ENCODE measurements around the gene SCN1A.
A peak's percentile ranks its signal among the peaks of the same experiment; 100 is the strongest.
"Not testable (repeated sequence)": the region's sequence is repeated elsewhere in the genome, so short reads cannot be mapped to it uniquely, and the experiment has no call there.

The SCN1A gene

GRCh38 chr2:165990846-165991245 lies 137.0 kb downstream of the SCN1A start:
- no peak for DNase-seq (ENCODE audit: low spot score in 2 of 2)
- H3K36me3 Mint-ChIP-seq (ENCODE audit: insufficient read depth), result no peaks in the 10 kb centered on the region
- H3K9me3 Mint-ChIP-seq, result no peaks in the 10 kb centered on the region
- H3K4me3 Mint-ChIP-seq, result no peak overlapping the region
- ATAC-seq (replicated peaks; ENCODE audit: extremely low read depth, poor library complexity, severe bottlenecking), result no peak
- H3K27me3 Mint-ChIP-seq, result peaks cover 28% of the 10 kb centered on the region
- no peaks in the 10 kb centered on the region for H3K4me1 Mint-ChIP-seq
- no peak overlapping the region for H3K27ac Mint-ChIP-seq (ENCODE audit: low read depth)

GRCh38 chr2:165989851-165990250 lies 138.0 kb downstream of the SCN1A start:
- H3K27ac Mint-ChIP-seq (ENCODE audit: low read depth), result no peak overlapping the region
- ATAC-seq (replicated peaks; ENCODE audit: extremely low read depth, poor library complexity, severe bottlenecking), result no peak
- H3K27me3 Mint-ChIP-seq, result peaks cover 36% of the 10 kb centered on the region
- H3K4me3 Mint-ChIP-seq, result no peak overlapping the region
- no peak for DNase-seq (ENCODE audit: low spot score in 2 of 2)
- H3K9me3 Mint-ChIP-seq, result no peaks in the 10 kb centered on the region
- no peaks in the 10 kb centered on the region for H3K4me1 Mint-ChIP-seq
- H3K36me3 Mint-ChIP-seq (ENCODE audit: insufficient read depth), result no peaks in the 10 kb centered on the region

GRCh38 chr2:165985120-165985519 lies 142.7 kb downstream of the SCN1A start:
- no peak overlapping the region for H3K4me3 Mint-ChIP-seq
- no peak overlapping the region for H3K27ac Mint-ChIP-seq (ENCODE audit: low read depth)
- H3K36me3 Mint-ChIP-seq (ENCODE audit: insufficient read depth), result no peaks in the 10 kb centered on the region
- DNase-seq (ENCODE audit: low spot score in 2 of 2) (no peak), ATAC-seq (replicated peaks; ENCODE audit: extremely low read depth, poor library complexity, severe bottlenecking) (no peak)
- H3K4me1 Mint-ChIP-seq, result no peaks in the 10 kb centered on the region
- no peaks in the 10 kb centered on the region for H3K9me3 Mint-ChIP-seq
- peaks cover 50% of the 10 kb centered on the region for H3K27me3 Mint-ChIP-seq

- DNase-seq (ENCODE audit: low spot score in 2 of 2); H3K4me1 Mint-ChIP-seq; H3K4me3 Mint-ChIP-seq; H3K27ac Mint-ChIP-seq (ENCODE audit: low read depth); H3K9me3 Mint-ChIP-seq; ATAC-seq (replicated peaks; ENCODE audit: extremely low read depth, poor library complexity, severe bottlenecking); H3K36me3 Mint-ChIP-seq (ENCODE audit: insufficient read depth): not testable (repeated sequence)
- peaks cover 55% of the 10 kb centered on the region for H3K27me3 Mint-ChIP-seq
Measured at GRCh38 chr2:165972161-165972560, 155.7 kb downstream of the SCN1A start.

GRCh38 chr2:165970663-165971062 lies 157.2 kb downstream of the SCN1A start:
- no peaks in the 10 kb centered on the region for H3K4me1 Mint-ChIP-seq
- H3K36me3 Mint-ChIP-seq (ENCODE audit: insufficient read depth), result peaks cover 2% of the 10 kb centered on the region
- ATAC-seq (replicated peaks; ENCODE audit: extremely low read depth, poor library complexity, severe bottlenecking), result no peak
- no peak for DNase-seq (ENCODE audit: low spot score in 2 of 2)
- H3K4me3 Mint-ChIP-seq, result no peak overlapping the region
- peaks cover 60% of the 10 kb centered on the region for H3K27me3 Mint-ChIP-seq
- no peaks in the 10 kb centered on the region for H3K9me3 Mint-ChIP-seq
- H3K27ac Mint-ChIP-seq (ENCODE audit: low read depth), result no peak overlapping the region

- Mint-ChIP-seq H3K4me3 (no peak overlapping the region), H3K36me3 (ENCODE audit: insufficient read depth) (peaks cover 2% of the 10 kb centered on the region), H3K27me3 (peaks cover 58% of the 10 kb centered on the region), H3K4me1 (no peaks in the 10 kb centered on the region), H3K9me3 (no peaks in the 10 kb centered on the region), H3K27ac (ENCODE audit: low read depth) (no peak overlapping the region)
- ATAC-seq (replicated peaks; ENCODE audit: extremely low read depth, poor library complexity, severe bottlenecking), result no peak
- no peak for DNase-seq (ENCODE audit: low spot score in 2 of 2)
Measured at GRCh38 chr2:165969227-165969626, 158.6 kb downstream of the SCN1A start.

- H3K36me3 Mint-ChIP-seq (ENCODE audit: insufficient read depth), result peaks cover 2% of the 10 kb centered on the region
- no peak overlapping the region for H3K4me3 Mint-ChIP-seq
- no peaks in the 10 kb centered on the region for H3K9me3 Mint-ChIP-seq
- DNase-seq (ENCODE audit: low spot score in 2 of 2) (no peak), ATAC-seq (replicated peaks; ENCODE audit: extremely low read depth, poor library complexity, severe bottlenecking) (no peak)
- peaks cover 44% of the 10 kb centered on the region for H3K27me3 Mint-ChIP-seq
- no peaks in the 10 kb centered on the region for H3K4me1 Mint-ChIP-seq
- no peak overlapping the region for H3K27ac Mint-ChIP-seq (ENCODE audit: low read depth)
Measured at GRCh38 chr2:165967746-165968145, 160.1 kb downstream of the SCN1A start.

GRCh38 chr2:165961818-165962217 lies 166.0 kb downstream of the SCN1A start:
- Mint-ChIP-seq H3K36me3 (ENCODE audit: insufficient read depth) (no peaks in the 10 kb centered on the region), H3K4me3 (no peak overlapping the region), H3K9me3 (no peaks in the 10 kb centered on the region), H3K4me1 (no peaks in the 10 kb centered on the region), H3K27ac (ENCODE audit: low read depth) (no peak overlapping the region), H3K27me3 (peaks cover 2% of the 10 kb centered on the region)
- DNase-seq (ENCODE audit: low spot score in 2 of 2) (no peak), ATAC-seq (replicated peaks; ENCODE audit: extremely low read depth, poor library complexity, severe bottlenecking) (no peak)

- Mint-ChIP-seq H3K27ac (ENCODE audit: low read depth) (no peak overlapping the region), H3K4me3 (no peak overlapping the region)
Measured at GRCh38 chr2:165959371-165959770, 168.4 kb downstream of the SCN1A start.

GRCh38 chr2:165958313-165958960 lies 169.4 kb downstream of the SCN1A start:
- Mint-ChIP-seq H3K27ac (ENCODE audit: low read depth) (no peak overlapping the region), H3K27me3 (no peaks in the 10 kb centered on the region), H3K4me3 (no peak overlapping the region), H3K36me3 (ENCODE audit: insufficient read depth) (no peaks in the 10 kb centered on the region), H3K9me3 (no peaks in the 10 kb centered on the region), H3K4me1 (peaks cover 16% of the 10 kb centered on the region)
- no peak for ATAC-seq (replicated peaks; ENCODE audit: extremely low read depth, poor library complexity, severe bottlenecking)
- no peak for DNase-seq (ENCODE audit: low spot score in 2 of 2)

More at GRCh38 chr2:165959371-165959770, 168.4 kb downstream of the SCN1A start:
- Mint-ChIP-seq H3K9me3 (no peaks in the 10 kb centered on the region), H3K36me3 (ENCODE audit: insufficient read depth) (no peaks in the 10 kb centered on the region), H3K4me1 (peaks cover 16% of the 10 kb centered on the region), H3K27me3 (no peaks in the 10 kb centered on the region)
- DNase-seq (ENCODE audit: low spot score in 2 of 2) (no peak), ATAC-seq (replicated peaks; ENCODE audit: extremely low read depth, poor library complexity, severe bottlenecking) (no peak)

GRCh38 chr2:165957030-165957675 lies 170.7 kb downstream of the SCN1A start:
- H3K27ac Mint-ChIP-seq (ENCODE audit: low read depth), result no peak overlapping the region
- peaks cover 16% of the 10 kb centered on the region for H3K4me1 Mint-ChIP-seq
- H3K4me3 Mint-ChIP-seq, result no peak overlapping the region
- DNase-seq (ENCODE audit: low spot score in 2 of 2) (no peak), ATAC-seq (replicated peaks; ENCODE audit: extremely low read depth, poor library complexity, severe bottlenecking) (no peak)
- H3K27me3 Mint-ChIP-seq, result no peaks in the 10 kb centered on the region
- no peaks in the 10 kb centered on the region for H3K9me3 Mint-ChIP-seq
- H3K36me3 Mint-ChIP-seq (ENCODE audit: insufficient read depth), result no peaks in the 10 kb centered on the region

- DNase-seq (ENCODE audit: low spot score in 2 of 2), result peak; percentile 85 to 88
- H3K4me3 Mint-ChIP-seq, result no peak within 1 kb of the TSS
- ATAC-seq (replicated peaks; ENCODE audit: extremely low read depth, poor library complexity, severe bottlenecking), result peak; percentile 92
- H3K27ac Mint-ChIP-seq (ENCODE audit: low read depth), result peak within 1 kb of the TSS; percentile 34
- H3K36me3 Mint-ChIP-seq (ENCODE audit: insufficient read depth), result peaks cover 2% of the 10 kb centered on the region
- peaks cover 16% of the 10 kb centered on the region for H3K4me1 Mint-ChIP-seq
- no peaks in the 10 kb centered on the region for H3K9me3 Mint-ChIP-seq
- H3K27me3 Mint-ChIP-seq, result no peaks in the 10 kb centered on the region
Measured at GRCh38 chr2:165953655-165954606, 173.9 kb downstream of the SCN1A start, which contains the start of gene TTC21B. Gene TTC21B (minus strand): TSS chr2:165953776. CDS start chr2:165953705, 71 bp downstream.

Measured in central memory CD8-positive, alpha-beta T cell (primary cell).